ENCODE measurements around the gene TNKS1BP1.

- TF ChIP-seq YY1 (IDR thresholded peaks at IDR 0.05; ENCODE audit: insufficient read depth, insufficient read length) = no peak
- TF ChIP-seq SUZ12 (IDR thresholded peaks at IDR 0.05; ENCODE audit: extremely low read depth, insufficient read depth, insufficient read length) = no peak
- no peak for TF ChIP-seq ZNF274 (IDR thresholded peaks at IDR 0.05; ENCODE audit: low read depth, low read length)
Measured at GRCh38 chr11:57360991-57361390, 36.2 kb upstream of the TNKS1BP1 start.

Data from NT2/D1 (cell line).